ENCODE measurements around the gene NUTM1. TPM values are rescaled to one million over a fixed set of nuclear protein-coding genes. Genes with fewer than 3 reads are reported as not detected.
"Not testable (repeated sequence)": the region's sequence is repeated elsewhere in the genome, so short reads cannot be mapped to it uniquely, and the experiment has no call there.

Gene NUTM1
- total and polyA plus RNA-seq, 2 experiments from 2014 or later = not detected

DNA sequence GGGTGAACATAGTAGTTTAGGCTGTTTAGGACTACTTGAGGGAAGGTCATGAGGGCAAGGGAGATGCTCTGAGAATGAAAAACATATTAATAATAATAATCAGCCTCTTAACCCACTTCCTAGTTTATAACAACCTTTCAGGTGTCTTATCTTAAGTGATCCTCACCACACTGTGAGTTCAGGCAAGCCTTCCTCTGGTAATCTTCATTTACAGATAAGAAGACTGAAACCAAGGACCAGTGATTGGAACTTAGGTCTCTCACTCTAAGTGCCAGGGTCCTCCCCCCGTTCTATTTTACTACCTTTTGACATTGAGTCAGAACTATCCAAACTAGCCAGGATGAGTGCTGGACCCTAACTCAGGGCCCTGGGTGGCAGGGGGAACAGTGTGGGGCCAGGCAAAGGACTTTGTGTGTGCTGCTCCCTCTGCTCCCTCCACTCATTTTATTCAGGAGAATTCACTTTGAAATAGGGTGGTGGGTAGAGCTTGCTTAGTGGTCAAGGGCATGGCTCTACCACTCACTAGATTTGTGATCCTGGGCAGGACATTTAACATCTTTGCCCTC is 5.7 kb downstream of the NUTM1 start:
- DNase-seq = no peak
- no peak overlapping the region for H2AFZ ChIP-seq
- no peaks in the 10 kb centered on the region for H4K20me1 ChIP-seq (ENCODE audit: insufficient read depth)
- 36 to 50% methylated on average over 1 of the region's 1 CpG for WGBS, 2 experiments (ENCODE audit: low coverage in 1 of 2, low lambda C conversion rate in 2 of 2, missing lambda C conversion rate in 2 of 2)
- H3K79me2 ChIP-seq (ENCODE audit: insufficient read depth) = no peaks in the 10 kb centered on the region
- H3F3A ChIP-seq (ENCODE audit: insufficient read depth) = no peaks in the 10 kb centered on the region
- no peak overlapping the region for H3K9ac ChIP-seq
- no peaks in the 10 kb centered on the region for H3K36me3 ChIP-seq (ENCODE audit: low read depth)
- no peak overlapping the region for H3K4me2 ChIP-seq (ENCODE audit: unreplicated experiment)
- no peaks in the 10 kb centered on the region for H3K4me1 ChIP-seq (ENCODE audit: insufficient read depth)
- in situ Hi-C loops (cut with MboI) = no loop called here
- no peaks in the 10 kb centered on the region for H3K9me2 ChIP-seq (ENCODE audit: insufficient read depth)
- no peaks in the 10 kb centered on the region for H3K9me3 ChIP-seq (ENCODE audit: low read depth)
- no peaks in the 10 kb centered on the region for H3K27me3 ChIP-seq (replicated peaks; ENCODE audit: insufficient read depth)
- TF ChIP-seq EZH2 (IDR thresholded peaks at IDR 0.05; ENCODE audit: insufficient read depth, poor library complexity, severe bottlenecking) (no peak), EZH2phosphoT487 (IDR thresholded peaks at IDR 0.05; ENCODE audit: insufficient read depth, low read depth) (no peak)
- H3K27ac ChIP-seq = no peak overlapping the region
- H3K4me3 ChIP-seq = no peak overlapping the region

DNA sequence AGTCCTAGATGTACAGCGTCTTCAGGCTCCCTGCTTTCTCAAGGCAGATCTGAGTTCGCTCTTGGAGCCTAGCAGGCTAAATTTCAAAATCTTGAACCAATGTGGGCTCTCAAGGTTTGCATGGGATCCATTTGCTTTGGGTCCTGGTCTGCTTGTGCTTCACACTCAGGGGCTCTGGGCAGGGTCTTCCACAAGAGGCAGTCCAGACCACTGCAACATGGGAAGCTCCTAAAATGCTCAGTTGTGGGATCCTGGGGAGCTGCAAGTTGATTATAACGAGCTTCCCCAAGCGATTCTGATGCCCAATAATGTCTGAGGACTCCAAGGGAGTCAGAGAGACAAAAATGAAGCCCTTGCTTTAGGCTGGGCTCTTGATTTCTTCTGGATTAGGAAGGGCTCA is 6.7 kb downstream of the NUTM1 start:
- 67 to 73% methylated on average over 4 of the region's 4 CpGs for WGBS, 2 experiments (ENCODE audit: low coverage in 1 of 2, low lambda C conversion rate in 2 of 2, missing lambda C conversion rate in 2 of 2)
- no peaks in the 10 kb centered on the region for H4K20me1 ChIP-seq (ENCODE audit: insufficient read depth)

DNA sequence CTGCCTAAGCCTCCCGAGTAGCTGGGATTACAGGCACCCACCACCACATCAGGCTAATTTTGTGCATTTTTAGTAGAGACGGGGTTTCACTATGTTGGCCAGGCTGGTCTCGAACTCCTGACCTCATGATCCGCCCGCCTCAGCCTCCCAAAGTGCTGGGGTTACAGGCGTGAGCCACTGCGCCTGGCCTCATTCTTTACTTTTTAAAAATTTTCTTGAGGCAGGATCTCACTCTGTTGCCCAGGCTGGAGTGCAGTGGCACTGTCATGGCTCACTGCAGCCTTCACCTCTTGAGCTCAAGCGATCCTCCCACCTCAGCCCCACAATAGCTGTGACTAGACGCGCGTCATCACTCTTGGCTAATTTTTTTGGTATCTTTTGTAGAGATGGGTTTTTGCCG is 9.9 kb downstream of the NUTM1 start:
- 93 to 98% methylated on average over 12 of the region's 12 CpGs for WGBS, 2 experiments (ENCODE audit: low coverage in 1 of 2, low lambda C conversion rate in 2 of 2, missing lambda C conversion rate in 2 of 2)
- not testable (repeated sequence) for H3K9me3 ChIP-seq (ENCODE audit: low read depth); H3K27me3 ChIP-seq (replicated peaks; ENCODE audit: insufficient read depth); H3K4me2 ChIP-seq (ENCODE audit: unreplicated experiment); H3K4me3 ChIP-seq; DNase-seq; H3K9ac ChIP-seq; H3K4me1 ChIP-seq (ENCODE audit: insufficient read depth); H3F3A ChIP-seq (ENCODE audit: insufficient read depth); H3K79me2 ChIP-seq (ENCODE audit: insufficient read depth); H2AFZ ChIP-seq; H3K27ac ChIP-seq; H3K9me2 ChIP-seq (ENCODE audit: insufficient read depth); H4K20me1 ChIP-seq (ENCODE audit: insufficient read depth); H3K36me3 ChIP-seq (ENCODE audit: low read depth)
- in situ Hi-C loops (cut with MboI) = loop anchor here (25.0 kb wide), 3 partner anchors 159 to 241 kb away; partner anchors contain the start of genes EMC7, GOLGA8B and PGBD4

More for the DNA sequence above, 6.7 kb downstream of the NUTM1 start:
- no peaks in the 10 kb centered on the region for H3K4me1 ChIP-seq (ENCODE audit: insufficient read depth)
- no peaks in the 10 kb centered on the region for H3K27me3 ChIP-seq (replicated peaks; ENCODE audit: insufficient read depth)
- H3K36me3 ChIP-seq (ENCODE audit: low read depth) = no peaks in the 10 kb centered on the region
- no peak overlapping the region for H3K27ac ChIP-seq
- no peak overlapping the region for H2AFZ ChIP-seq
- H3K79me2 ChIP-seq (ENCODE audit: insufficient read depth) = no peaks in the 10 kb centered on the region
- no peak overlapping the region for H3K4me2 ChIP-seq (ENCODE audit: unreplicated experiment)
- H3K9me2 ChIP-seq (ENCODE audit: insufficient read depth) = no peaks in the 10 kb centered on the region
- H3K9ac ChIP-seq = no peak overlapping the region
- DNase-seq = no peak
- no peaks in the 10 kb centered on the region for H3K9me3 ChIP-seq (ENCODE audit: low read depth)
- TF ChIP-seq EZH2 (IDR thresholded peaks at IDR 0.05; ENCODE audit: insufficient read depth, poor library complexity, severe bottlenecking) = no peak
- H3F3A ChIP-seq (ENCODE audit: insufficient read depth) = no peaks in the 10 kb centered on the region
- H3K4me3 ChIP-seq = no peak overlapping the region
- in situ Hi-C loops (cut with MboI) = loop anchor here (25.0 kb wide), 3 partner anchors 163 to 238 kb away; partner anchors contain the start of genes EMC7, GOLGA8B and PGBD4

DNA sequence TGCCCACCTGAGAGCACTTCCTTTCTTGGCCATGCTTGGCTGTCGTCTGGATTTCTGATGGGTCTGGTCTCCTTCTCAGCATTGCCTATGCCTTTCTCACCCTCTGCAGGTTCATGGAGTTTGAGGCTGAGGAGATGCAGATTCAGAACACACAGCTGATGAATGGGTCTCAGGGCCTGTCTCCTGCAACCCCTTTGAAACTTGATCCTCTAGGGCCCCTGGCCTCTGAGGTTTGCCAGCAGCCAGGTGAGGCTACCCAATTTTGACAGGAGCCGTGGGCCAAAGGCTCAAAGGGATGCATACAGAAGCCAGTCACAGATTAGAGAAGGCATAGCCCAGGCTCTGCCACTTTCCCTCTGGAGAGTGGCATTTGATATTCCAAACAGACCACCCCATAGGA is 10.5 kb downstream of the NUTM1 start:
- Histone ChIP-seq H3K9ac (no peak overlapping the region), H3K9me2 (ENCODE audit: insufficient read depth) (no peaks in the 10 kb centered on the region), H3K4me2 (ENCODE audit: unreplicated experiment) (no peak overlapping the region), H2AFZ (no peak overlapping the region), H3K79me2 (ENCODE audit: insufficient read depth) (no peaks in the 10 kb centered on the region), H3K4me3 (no peak overlapping the region), H3K36me3 (ENCODE audit: low read depth) (no peaks in the 10 kb centered on the region), H3K27ac (no peak overlapping the region), H4K20me1 (ENCODE audit: insufficient read depth) (no peaks in the 10 kb centered on the region), H3K4me1 (ENCODE audit: insufficient read depth) (no peaks in the 10 kb centered on the region), H3K27me3 (replicated peaks; ENCODE audit: insufficient read depth) (no peaks in the 10 kb centered on the region), H3F3A (ENCODE audit: insufficient read depth) (no peaks in the 10 kb centered on the region), H3K9me3 (ENCODE audit: low read depth) (no peaks in the 10 kb centered on the region)
- TF ChIP-seq EZH2 (IDR thresholded peaks at IDR 0.05; ENCODE audit: insufficient read depth, poor library complexity, severe bottlenecking) = no peak
- no peak for TF ChIP-seq EZH2phosphoT487 (IDR thresholded peaks at IDR 0.05; ENCODE audit: insufficient read depth, low read depth)
- WGBS, 2 experiments (ENCODE audit: low coverage in 1 of 2, low lambda C conversion rate in 2 of 2, missing lambda C conversion rate in 2 of 2) = 35 to 46% methylated on average over 2 of the region's 2 CpGs
- in situ Hi-C loops (cut with MboI) = loop anchor here (25.0 kb wide), 3 partner anchors 159 to 241 kb away; partner anchors contain the start of genes EMC7, GOLGA8B and PGBD4
- no peak for DNase-seq

DNA sequence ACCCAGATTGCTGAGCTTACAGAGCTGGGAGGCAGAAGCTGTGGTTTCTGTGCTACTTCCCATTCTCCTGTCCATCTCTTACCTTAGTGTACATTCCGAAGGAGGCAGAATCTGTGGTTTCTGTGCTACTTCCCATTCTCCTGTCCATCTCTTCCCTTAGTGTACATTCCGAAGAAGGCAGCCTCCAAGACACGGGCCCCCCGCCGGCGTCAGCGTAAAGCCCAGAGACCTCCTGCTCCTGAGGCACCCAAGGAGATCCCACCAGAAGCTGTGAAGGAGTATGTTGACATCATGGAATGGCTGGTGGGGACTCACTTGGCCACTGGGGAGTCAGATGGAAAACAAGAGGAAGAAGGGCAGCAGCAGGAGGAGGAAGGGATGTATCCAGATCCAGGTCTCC is 11.2 kb downstream of the NUTM1 start:
- WGBS, 2 experiments (ENCODE audit: low coverage in 1 of 2, low lambda C conversion rate in 2 of 2, missing lambda C conversion rate in 2 of 2) = 92 to 94% methylated on average over 7 of the region's 7 CpGs

More for the DNA sequence above, 11.2 kb downstream of the NUTM1 start:
- Histone ChIP-seq H3K9me2 (ENCODE audit: insufficient read depth) (no peaks in the 10 kb centered on the region), H3F3A (ENCODE audit: insufficient read depth) (no peaks in the 10 kb centered on the region), H2AFZ (no peak overlapping the region), H3K27ac (no peak overlapping the region), H3K79me2 (ENCODE audit: insufficient read depth) (no peaks in the 10 kb centered on the region), H3K36me3 (ENCODE audit: low read depth) (no peaks in the 10 kb centered on the region), H3K4me3 (no peak overlapping the region), H3K9ac (no peak overlapping the region), H3K4me2 (ENCODE audit: unreplicated experiment) (no peak overlapping the region), H3K9me3 (ENCODE audit: low read depth) (no peaks in the 10 kb centered on the region), H3K4me1 (ENCODE audit: insufficient read depth) (no peaks in the 10 kb centered on the region), H3K27me3 (replicated peaks; ENCODE audit: insufficient read depth) (no peaks in the 10 kb centered on the region), H4K20me1 (ENCODE audit: insufficient read depth) (no peaks in the 10 kb centered on the region)
- in situ Hi-C loops (cut with MboI) = loop anchor here (25.0 kb wide), 3 partner anchors 158 to 242 kb away; partner anchors contain the start of genes EMC7, GOLGA8B and PGBD4
- DNase-seq = no peak
- TF ChIP-seq EZH2phosphoT487 (IDR thresholded peaks at IDR 0.05; ENCODE audit: insufficient read depth, low read depth) = no peak
- no peak for TF ChIP-seq EZH2 (IDR thresholded peaks at IDR 0.05; ENCODE audit: insufficient read depth, poor library complexity, severe bottlenecking)

All from GM23248 (cell line).